Endothelial cell (in vitro differentiated cells): ENCODE measurements around the gene C5. TPM values are rescaled to one million over a fixed set of nuclear protein-coding genes. Genes with fewer than 3 reads are reported as not detected.

Experiments used
- DNase-seq: peaks from one replicate; pipeline ENCODE4 v3.0.0; 2021; ENCODE audit warnings: low spot score
- H3K27ac Mint-ChIP-seq: one replicate; pipeline ENCODE4 v1.8.0; 2021; ENCODE audit warnings: mixed read lengths, inconsistent platforms; ENCODE audit not compliant: unreplicated experiment
- H3K27me3 Mint-ChIP-seq: one replicate; pipeline ENCODE4 v1.8.0; 2021; ENCODE audit warnings: mild to moderate bottlenecking, moderate library complexity, mixed read lengths, inconsistent platforms; ENCODE audit not compliant: unreplicated experiment
- H3K36me3 Mint-ChIP-seq: one replicate; pipeline ENCODE4 v1.8.0; 2021; ENCODE audit warnings: mild to moderate bottlenecking, low read depth, mixed read lengths, inconsistent platforms; ENCODE audit not compliant: unreplicated experiment
- H3K4me1 Mint-ChIP-seq: one replicate; pipeline ENCODE4 v1.8.0; 2021; ENCODE audit warnings: mild to moderate bottlenecking, mixed read lengths, inconsistent platforms; ENCODE audit not compliant: unreplicated experiment
- H3K4me3 Mint-ChIP-seq: one replicate; pipeline ENCODE4 v1.8.0; 2021; ENCODE audit warnings: mild to moderate bottlenecking, mixed read lengths, inconsistent platforms; ENCODE audit not compliant: unreplicated experiment
- H3K9me3 Mint-ChIP-seq: one replicate; pipeline ENCODE4 v1.8.0; 2021; ENCODE audit warnings: mixed read lengths, inconsistent platforms; ENCODE audit not compliant: unreplicated experiment
- total RNA-seq: library from RNA; stranded (reverse); fragmentation: NEBNext Ultra II Directional; extraction: Animal tissue kit (Norgen Biotek cat#: 25700); gene quantifications from one replicate; pipeline ENCODE4 v1.2.1, GENCODE V29; 2021; ENCODE audit not compliant: unreplicated experiment
- TF ChIP-seq, protein P1 (sequence below): fragments of 200-600 bp; sonication (generic); IDR thresholded peaks from one replicate; pipeline ENCODE4 v1.5.0; 2021; ENCODE audit warnings: antibody characterized with exemption; ENCODE audit not compliant: unreplicated experiment

Gene C5
- total RNA-seq, 1 donor from 2014 or later: 0.41 TPM

DNA sequence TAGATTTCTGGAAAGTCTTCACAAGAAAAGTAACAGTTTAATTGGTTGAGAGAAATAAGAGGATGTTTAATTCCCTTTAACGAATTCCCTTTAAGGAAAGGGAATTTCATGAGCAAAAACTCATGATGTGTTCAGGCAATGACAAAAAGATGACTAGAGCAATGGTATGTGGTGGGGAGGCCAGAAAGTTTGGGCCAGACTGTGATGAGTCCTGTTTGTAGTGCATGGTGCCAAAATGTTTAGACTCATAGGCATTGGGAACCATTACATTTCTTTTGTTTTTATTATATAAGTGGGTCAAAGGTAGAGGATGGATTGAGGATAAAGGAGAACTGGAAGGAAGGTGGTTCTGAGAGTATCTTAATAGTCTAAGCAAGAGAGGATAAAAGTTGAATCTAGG lies 35.6 kb upstream of the C5 start:
- peaks cover 5% of the 10 kb centered on the region for H3K4me1 Mint-ChIP-seq
- no peaks in the 10 kb centered on the region for H3K27me3 Mint-ChIP-seq
- H3K4me3 Mint-ChIP-seq: no peak overlapping the region
- H3K9me3 Mint-ChIP-seq: no peaks in the 10 kb centered on the region
- TF ChIP-seq, protein P1, sequence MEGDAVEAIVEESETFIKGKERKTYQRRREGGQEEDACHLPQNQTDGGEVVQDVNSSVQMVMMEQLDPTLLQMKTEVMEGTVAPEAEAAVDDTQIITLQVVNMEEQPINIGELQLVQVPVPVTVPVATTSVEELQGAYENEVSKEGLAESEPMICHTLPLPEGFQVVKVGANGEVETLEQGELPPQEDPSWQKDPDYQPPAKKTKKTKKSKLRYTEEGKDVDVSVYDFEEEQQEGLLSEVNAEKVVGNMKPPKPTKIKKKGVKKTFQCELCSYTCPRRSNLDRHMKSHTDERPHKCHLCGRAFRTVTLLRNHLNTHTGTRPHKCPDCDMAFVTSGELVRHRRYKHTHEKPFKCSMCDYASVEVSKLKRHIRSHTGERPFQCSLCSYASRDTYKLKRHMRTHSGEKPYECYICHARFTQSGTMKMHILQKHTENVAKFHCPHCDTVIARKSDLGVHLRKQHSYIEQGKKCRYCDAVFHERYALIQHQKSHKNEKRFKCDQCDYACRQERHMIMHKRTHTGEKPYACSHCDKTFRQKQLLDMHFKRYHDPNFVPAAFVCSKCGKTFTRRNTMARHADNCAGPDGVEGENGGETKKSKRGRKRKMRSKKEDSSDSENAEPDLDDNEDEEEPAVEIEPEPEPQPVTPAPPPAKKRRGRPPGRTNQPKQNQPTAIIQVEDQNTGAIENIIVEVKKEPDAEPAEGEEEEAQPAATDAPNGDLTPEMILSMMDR: no peak
- no peak for DNase-seq
- no peak overlapping the region for H3K27ac Mint-ChIP-seq
- H3K36me3 Mint-ChIP-seq: no peaks in the 10 kb centered on the region

DNA sequence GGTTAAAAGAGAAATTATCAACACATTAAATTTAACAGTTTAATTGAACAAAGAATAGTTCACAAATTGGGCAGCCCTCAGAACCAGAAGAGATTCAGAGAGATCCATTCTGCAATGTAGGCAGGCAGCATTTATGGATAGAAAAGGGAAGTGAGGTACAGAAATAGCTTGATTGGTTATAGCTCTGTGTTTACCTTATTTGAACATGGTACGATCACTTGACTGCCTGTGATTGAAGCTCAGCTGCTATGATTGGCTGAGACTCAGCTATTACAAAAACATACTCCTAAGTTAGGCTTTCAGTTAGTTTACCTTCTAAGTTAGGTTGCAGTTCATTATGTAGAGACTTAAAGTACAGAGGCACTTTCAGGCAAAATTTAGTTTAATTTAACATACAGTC lies 32.0 kb upstream of the C5 start:
- TF ChIP-seq, protein P1: no peak

DNA sequence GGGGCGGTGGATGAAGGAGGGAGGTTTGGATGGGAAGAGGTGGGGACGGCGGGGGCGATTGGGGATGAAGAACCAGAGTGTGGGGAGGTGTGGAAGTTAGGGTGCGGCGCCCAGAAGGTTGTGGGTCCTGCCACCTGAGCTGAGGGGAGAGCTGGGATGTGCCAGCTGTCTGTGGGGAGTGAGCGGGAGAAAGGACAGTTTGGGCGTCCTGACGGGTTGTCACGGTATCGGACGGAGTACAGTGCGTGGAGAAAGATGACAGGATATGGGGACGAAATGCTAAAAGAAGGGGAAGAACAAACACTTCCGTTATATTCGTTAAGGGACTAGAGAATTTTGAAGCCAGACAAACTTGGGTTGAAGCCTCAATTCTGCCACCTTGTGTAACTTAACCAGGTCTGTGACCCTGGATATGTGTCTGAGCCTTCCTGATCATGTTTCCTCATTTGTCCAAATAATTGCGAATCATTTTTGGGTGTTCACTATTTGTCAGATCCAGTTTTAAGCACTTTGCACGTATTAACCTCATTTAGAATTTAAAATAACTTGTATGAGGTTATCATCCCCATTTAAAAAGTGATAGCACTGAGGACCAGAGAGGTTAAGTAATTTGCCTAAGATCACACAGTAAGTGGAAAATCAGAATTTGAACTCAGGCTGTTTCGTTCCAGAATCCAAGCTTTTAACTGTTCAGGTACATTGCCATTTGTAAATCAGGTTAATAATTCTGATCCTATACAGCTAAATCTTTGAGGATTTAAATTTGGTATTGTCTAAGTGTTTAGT lies 25.4 kb upstream of the C5 start:
- DNase-seq: no peak
- Mint-ChIP-seq H3K4me1 (peaks cover 11% of the 10 kb centered on the region), H3K36me3 (no peaks in the 10 kb centered on the region), H3K27me3 (peaks cover 12% of the 10 kb centered on the region), H3K4me3 (peak overlapping the region; percentile 97), H3K9me3 (no peaks in the 10 kb centered on the region), H3K27ac (peak overlapping the region; percentile 87)
- TF ChIP-seq, protein P1: no peak

More for the DNA sequence above, 32.0 kb upstream of the C5 start:
- H3K27me3 Mint-ChIP-seq: no peaks in the 10 kb centered on the region
- H3K27ac Mint-ChIP-seq: no peak overlapping the region
- no peak for DNase-seq
- H3K9me3 Mint-ChIP-seq: no peaks in the 10 kb centered on the region
- no peaks in the 10 kb centered on the region for H3K36me3 Mint-ChIP-seq
- no peaks in the 10 kb centered on the region for H3K4me1 Mint-ChIP-seq
- H3K4me3 Mint-ChIP-seq: no peak overlapping the region

DNA sequence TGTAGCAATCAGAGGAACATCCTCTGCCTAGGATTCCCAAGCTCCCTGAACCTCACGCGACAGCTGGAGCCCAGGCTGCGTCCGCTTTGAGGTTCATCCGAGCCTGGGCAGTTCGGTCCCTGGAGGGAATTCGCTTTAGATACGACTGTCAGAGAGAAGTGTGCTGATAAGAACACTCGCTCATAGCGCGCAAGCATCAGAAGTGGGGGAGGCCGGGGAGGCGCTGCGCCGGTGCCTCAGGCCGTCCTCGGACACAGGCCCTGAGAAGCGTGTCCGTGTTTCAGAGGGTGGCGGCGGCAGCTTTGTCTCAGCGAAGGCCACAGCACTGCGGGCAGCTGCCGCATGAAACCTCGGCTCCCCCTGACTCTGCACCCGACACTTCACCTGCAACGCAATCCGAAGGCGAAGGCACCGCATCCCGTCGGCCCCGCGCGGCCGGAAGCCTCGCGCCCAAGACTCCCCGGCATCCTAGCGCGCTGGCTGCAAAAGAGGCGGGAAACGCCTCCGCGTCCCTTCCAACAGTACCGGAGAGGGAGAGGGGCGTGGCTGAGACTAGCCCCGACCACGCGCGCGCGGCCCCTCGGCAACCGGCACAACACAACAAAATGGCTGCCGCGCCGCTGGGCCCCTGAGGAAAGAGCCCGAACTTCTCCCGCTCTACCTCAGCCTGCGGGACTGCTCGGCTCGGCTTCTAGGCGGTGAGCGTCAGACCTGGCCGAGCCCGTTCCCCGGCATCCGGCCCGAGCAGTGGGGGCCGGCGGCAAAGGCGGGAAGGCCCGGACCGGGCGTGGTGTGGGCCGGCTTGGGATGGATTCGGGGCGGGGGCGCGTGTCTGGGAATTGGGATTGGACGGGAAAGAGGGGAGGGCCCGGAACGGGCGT lies 24.5 kb upstream of the C5 start, which contains the start of gene CNTRL:
Gene CNTRL (plus strand): TSS at position 586 of the 881 bp plus-strand sequence. CDS start 13,372 bp downstream, outside the sequence.
- peak; percentile 85 for DNase-seq
- Mint-ChIP-seq H3K27me3 (peaks cover 12% of the 10 kb centered on the region), H3K4me1 (peaks cover 11% of the 10 kb centered on the region), H3K27ac (peak within 1 kb of the TSS; percentile 92), H3K9me3 (no peaks in the 10 kb centered on the region), H3K36me3 (no peaks in the 10 kb centered on the region), H3K4me3 (peak within 1 kb of the TSS; percentile 97)
- TF ChIP-seq, protein P1: no peak
